ENCODE measurements around the gene KPNB1. TPM values are rescaled to one million over a fixed set of nuclear protein-coding genes. Genes with fewer than 3 reads are reported as not detected.

KPNB1 gene
- total RNA-seq, 1 experiment from 2014 or later = 437 TPM

DNA sequence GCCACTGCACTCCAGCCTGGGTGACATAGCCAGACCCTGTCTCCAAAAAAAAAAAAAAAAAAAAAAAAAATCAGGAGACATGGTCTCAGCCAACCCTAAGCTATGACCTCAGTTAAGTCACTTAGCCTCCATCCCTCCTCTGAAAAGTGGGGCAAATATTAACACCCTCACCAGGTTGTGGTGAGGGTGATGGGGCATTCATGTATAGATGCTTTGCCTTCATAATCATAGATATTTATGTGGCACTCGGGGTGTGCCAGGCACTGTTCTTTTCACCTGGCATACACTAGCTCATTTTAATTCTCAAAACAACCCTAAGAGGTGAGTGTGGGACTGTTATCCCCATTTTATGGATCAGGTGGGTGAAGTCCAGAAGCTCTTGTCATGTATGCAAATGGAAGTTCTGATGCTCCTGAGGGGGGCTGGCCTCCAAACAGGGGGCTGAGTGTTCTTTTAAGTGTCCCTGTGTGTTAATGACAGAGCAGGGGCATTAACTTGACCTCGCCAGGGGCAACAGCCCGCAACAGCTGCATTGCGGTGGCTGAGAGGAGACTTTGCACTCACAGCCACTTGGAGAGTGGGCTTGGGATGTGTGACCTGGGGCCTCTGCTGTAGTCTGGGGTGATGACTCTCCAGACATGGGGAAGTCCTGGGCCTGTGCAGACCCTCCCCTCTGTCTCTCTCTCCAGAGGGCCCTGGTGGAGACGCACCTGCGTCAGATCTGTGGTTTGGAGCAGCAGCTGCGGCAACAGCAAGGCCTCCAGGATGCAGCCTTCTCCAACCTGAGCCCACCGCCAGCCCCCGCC, 48.4 kb downstream of the KPNB1 start:
- no peak overlapping the region for H3K9ac ChIP-seq (ENCODE audit: low read length)
- H3K9me3 ChIP-seq (ENCODE audit: low read length) = no peaks in the 10 kb centered on the region
- CTCF ChIA-PET = interaction anchor here (0.6 to 1.0 kb wide), 3 partner anchors 10 to 144 kb away, joined by 3 to 11 read pairs (median 3); no protein-coding TSS in a partner anchor
- no peaks in the 10 kb centered on the region for H4K20me1 ChIP-seq (ENCODE audit: low read length)
- H3K36me3 ChIP-seq (ENCODE audit: low read depth, low read length) = no peaks in the 10 kb centered on the region
- POLR2A ChIA-PET (ENCODE audit: unreplicated experiment) = no interaction called here
- no peaks in the 10 kb centered on the region for H3F3A ChIP-seq (ENCODE audit: low read length, unreplicated experiment)
- H3K4me1 ChIP-seq (ENCODE audit: insufficient read depth, low read length) = peaks cover 12% of the 10 kb centered on the region; the same call in 1 of the 2 replicates
- H3K4me2 ChIP-seq (ENCODE audit: low read length) = no peak overlapping the region
- no peak for DNase-seq
- H3K27ac ChIP-seq (ENCODE audit: low read length) = no peak overlapping the region
- no peaks in the 10 kb centered on the region for H3K27me3 ChIP-seq (ENCODE audit: low read length)
- no peak overlapping the region for H3K4me3 ChIP-seq (ENCODE audit: low read length)
- H3K79me2 ChIP-seq (ENCODE audit: low read length) = no peaks in the 10 kb centered on the region
- no TSS peak for BruUV-seq (replicated peaks)
- ATAC-seq = no peak
- H2AFZ ChIP-seq (ENCODE audit: low read length) = no peak overlapping the region
- intact Hi-C loops (cut with micrococcal nuclease) = no loop called here
- no peaks in the 10 kb centered on the region for H3K9me2 ChIP-seq (replicated peaks; ENCODE audit: low read length)
- TF ChIP-seq, protein P1, sequence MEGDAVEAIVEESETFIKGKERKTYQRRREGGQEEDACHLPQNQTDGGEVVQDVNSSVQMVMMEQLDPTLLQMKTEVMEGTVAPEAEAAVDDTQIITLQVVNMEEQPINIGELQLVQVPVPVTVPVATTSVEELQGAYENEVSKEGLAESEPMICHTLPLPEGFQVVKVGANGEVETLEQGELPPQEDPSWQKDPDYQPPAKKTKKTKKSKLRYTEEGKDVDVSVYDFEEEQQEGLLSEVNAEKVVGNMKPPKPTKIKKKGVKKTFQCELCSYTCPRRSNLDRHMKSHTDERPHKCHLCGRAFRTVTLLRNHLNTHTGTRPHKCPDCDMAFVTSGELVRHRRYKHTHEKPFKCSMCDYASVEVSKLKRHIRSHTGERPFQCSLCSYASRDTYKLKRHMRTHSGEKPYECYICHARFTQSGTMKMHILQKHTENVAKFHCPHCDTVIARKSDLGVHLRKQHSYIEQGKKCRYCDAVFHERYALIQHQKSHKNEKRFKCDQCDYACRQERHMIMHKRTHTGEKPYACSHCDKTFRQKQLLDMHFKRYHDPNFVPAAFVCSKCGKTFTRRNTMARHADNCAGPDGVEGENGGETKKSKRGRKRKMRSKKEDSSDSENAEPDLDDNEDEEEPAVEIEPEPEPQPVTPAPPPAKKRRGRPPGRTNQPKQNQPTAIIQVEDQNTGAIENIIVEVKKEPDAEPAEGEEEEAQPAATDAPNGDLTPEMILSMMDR (conservative IDR thresholded peaks at IDR 0.05; ENCODE audit: low read depth, low read length) = no peak
- TF ChIP-seq EZH2 (IDR thresholded peaks at IDR 0.05; ENCODE audit: low read length, unreplicated experiment) (no peak), EZH2phosphoT487 (IDR thresholded peaks at IDR 0.05; ENCODE audit: borderline replicate concordance, low read length) (no peak)

GRCh38 chr17:47698749-47699535, 49.2 kb downstream of the KPNB1 start:
- no peaks in the 10 kb centered on the region for H3K9me2 ChIP-seq (replicated peaks; ENCODE audit: low read length)
- H3K79me2 ChIP-seq (ENCODE audit: low read length) = no peaks in the 10 kb centered on the region
- H3K9ac ChIP-seq (ENCODE audit: low read length) = no peak overlapping the region
- POLR2A ChIA-PET (ENCODE audit: unreplicated experiment) = no interaction called here
- no peaks in the 10 kb centered on the region for H3F3A ChIP-seq (ENCODE audit: low read length, unreplicated experiment)
- H3K4me3 ChIP-seq (ENCODE audit: low read length) = no peak overlapping the region
- TF ChIP-seq, protein P1 (conservative IDR thresholded peaks at IDR 0.05; ENCODE audit: low read depth, low read length) = peak; percentile 99
- TF ChIP-seq EZH2phosphoT487 (IDR thresholded peaks at IDR 0.05; ENCODE audit: borderline replicate concordance, low read length) = no peak
- no peak overlapping the region for H3K27ac ChIP-seq (ENCODE audit: low read length)
- no peaks in the 10 kb centered on the region for H4K20me1 ChIP-seq (ENCODE audit: low read length)
- no peak overlapping the region for H3K4me2 ChIP-seq (ENCODE audit: low read length)
- H3K36me3 ChIP-seq (ENCODE audit: low read depth, low read length) = no peaks in the 10 kb centered on the region
- H2AFZ ChIP-seq (ENCODE audit: low read length) = no peak overlapping the region
- BruUV-seq (replicated peaks) = no TSS peak
- peaks cover 7% of the 10 kb centered on the region; the same call in 1 of the 2 replicates for H3K4me1 ChIP-seq (ENCODE audit: insufficient read depth, low read length)
- ATAC-seq (peak; percentile 26), DNase-seq (peak; percentile 75)
- CTCF ChIA-PET = interaction anchor here (0.5 to 0.9 kb wide), 2 partner anchors 43 to 89 kb away, joined by 5 to 6 read pairs; no protein-coding TSS in a partner anchor
- H3K27me3 ChIP-seq (ENCODE audit: low read length) = no peaks in the 10 kb centered on the region
- H3K9me3 ChIP-seq (ENCODE audit: low read length) = no peaks in the 10 kb centered on the region
- intact Hi-C loops (cut with micrococcal nuclease) = loop anchor here (1.0 kb wide), 1 partner anchor 103 kb away; no protein-coding TSS in a partner anchor

Measured in PC-3 (cell line).